Tongue (tissue), 2 donors: ENCODE measurements around the gene WASL. TPM values are rescaled to one million over a fixed set of nuclear protein-coding genes. Genes with fewer than 3 reads are reported as not detected.

ENCODE experiments used
- DNase-seq: peaks from one replicate; pipeline ENCODE4 v3.0.0-alpha.2; 2015
- total RNA-seq: library from RNA; depleted of rRNA; stranded (reverse); fragments of >200 nt; gene quantifications from one replicate; pipeline ENCODE4 v1.2.3, GENCODE V29; 2014

Gene WASL
- total RNA-seq, 1 donor from 2014 or later: 30.6 TPM

GRCh38 chr7:123690550-123690949 is 58.3 kb downstream of the WASL start:
- no peak for DNase-seq

- no peak for DNase-seq
These were observed 59.6 kb downstream of the WASL start for GRCh38 chr7:123689250-123689649.

GRCh38 chr7:123687727-123688126 is 61.1 kb downstream of the WASL start:
- no peak for DNase-seq

GRCh38 chr7:123687161-123687560 is 61.6 kb downstream of the WASL start:
- DNase-seq: no peak

GRCh38 chr7:123682690-123683089 is 66.1 kb downstream of the WASL start:
- peak; percentile 54 for DNase-seq

- DNase-seq: peak; percentile 31
These were observed 67.2 kb downstream of the WASL start for GRCh38 chr7:123681561-123681960.

GRCh38 chr7:123680580-123680979 is 68.2 kb downstream of the WASL start:
- DNase-seq: no peak

GRCh38 chr7:123679614-123680013 is 69.2 kb downstream of the WASL start:
- DNase-seq: no peak

GRCh38 chr7:123677061-123677715 is 71.6 kb downstream of the WASL start:
- DNase-seq: peak; percentile 43

- DNase-seq: no peak
These were observed 73.7 kb downstream of the WASL start for GRCh38 chr7:123675181-123675473.

- peak; percentile 59 for DNase-seq
These were observed 74.2 kb downstream of the WASL start for GRCh38 chr7:123674399-123675180.

GRCh38 chr7:123673752-123674398 is 74.9 kb downstream of the WASL start:
- no peak for DNase-seq

GRCh38 chr7:123673137-123673732 is 75.6 kb downstream of the WASL start:
- DNase-seq: no peak

GRCh38 chr7:123669485-123669884 is 79.3 kb downstream of the WASL start:
- DNase-seq: no peak

- no peak for DNase-seq
These were observed 82.3 kb downstream of the WASL start for GRCh38 chr7:123666492-123666891.

- DNase-seq: no peak
These were observed 82.9 kb downstream of the WASL start for GRCh38 chr7:123665896-123666295.

- no peak for DNase-seq
These were observed 83.6 kb downstream of the WASL start for GRCh38 chr7:123665157-123665556.

GRCh38 chr7:123663200-123663599 is 85.6 kb downstream of the WASL start:
- no peak for DNase-seq

- DNase-seq: no peak
These were observed 86.0 kb downstream of the WASL start for GRCh38 chr7:123662755-123663154.

- DNase-seq: no peak
These were observed 86.5 kb downstream of the WASL start for GRCh38 chr7:123662293-123662692.

- DNase-seq: no peak
These were observed 87.0 kb downstream of the WASL start for GRCh38 chr7:123661765-123662164.

- DNase-seq: no peak
These were observed 88.1 kb downstream of the WASL start for GRCh38 chr7:123660514-123661354.
